Cerebellar cortex (tissue), 1 donor: ENCODE measurements around the gene IKBKE.
"Not testable (repeated sequence)": the region's sequence is repeated elsewhere in the genome, so short reads cannot be mapped to it uniquely, and the experiment has no call there.

ENCODE experiments used
- DNase-seq: peaks from one replicate; pipeline ENCODE4 v3.0.0-alpha.2; 2015; ENCODE audit warnings: low spot score

The IKBKE gene

GRCh38 chr1:206476058-206476457 lies 5.8 kb downstream of the IKBKE start:
- DNase-seq: no peak

GRCh38 chr1:206476591-206476990 lies 6.3 kb downstream of the IKBKE start:
- no peak for DNase-seq

- no peak for DNase-seq
Measured at GRCh38 chr1:206477110-206477509, 6.8 kb downstream of the IKBKE start.

GRCh38 chr1:206477581-206478380 lies 7.5 kb downstream of the IKBKE start:
- DNase-seq: no peak

GRCh38 chr1:206478746-206479145 lies 8.5 kb downstream of the IKBKE start:
- DNase-seq: no peak

- peak; percentile 86 for DNase-seq
Measured at GRCh38 chr1:206479183-206480125, 9.2 kb downstream of the IKBKE start.

- DNase-seq: no peak
Measured at GRCh38 chr1:206480211-206480610, 9.9 kb downstream of the IKBKE start.

- DNase-seq: no peak
Measured at GRCh38 chr1:206482611-206483010, 12.3 kb downstream of the IKBKE start.

- DNase-seq: not testable (repeated sequence)
Measured at GRCh38 chr1:206483864-206484263, 13.6 kb downstream of the IKBKE start.

GRCh38 chr1:206484901-206485300 lies 14.6 kb downstream of the IKBKE start:
- DNase-seq: no peak

GRCh38 chr1:206486995-206487788 lies 16.9 kb downstream of the IKBKE start:
- no peak for DNase-seq

- DNase-seq: no peak
Measured at GRCh38 chr1:206487970-206488369, 17.7 kb downstream of the IKBKE start.

GRCh38 chr1:206488466-206488865 lies 18.2 kb downstream of the IKBKE start:
- no peak for DNase-seq

- DNase-seq: peak; percentile 74
Measured at GRCh38 chr1:206489980-206490770, 19.9 kb downstream of the IKBKE start.

- no peak for DNase-seq
Measured at GRCh38 chr1:206490771-206491405, 20.6 kb downstream of the IKBKE start.

GRCh38 chr1:206491616-206492015 lies 21.3 kb downstream of the IKBKE start:
- DNase-seq: no peak

- DNase-seq: no peak
Measured at GRCh38 chr1:206492589-206492988, 22.3 kb downstream of the IKBKE start.

- no peak for DNase-seq
Measured at GRCh38 chr1:206493279-206493678, 23.0 kb downstream of the IKBKE start.

- DNase-seq: no peak
Measured at GRCh38 chr1:206495011-206495461, 24.8 kb downstream of the IKBKE start.

- DNase-seq: no peak
Measured at GRCh38 chr1:206495493-206496046, 25.3 kb downstream of the IKBKE start.
